Measurements from ENCODE around the gene CLASP2.

Gene CLASP2

GRCh38 chr3:33624756-33625155 lies 93.3 kb downstream of the CLASP2 start (continued):
- TF ChIP-seq, protein P1, sequence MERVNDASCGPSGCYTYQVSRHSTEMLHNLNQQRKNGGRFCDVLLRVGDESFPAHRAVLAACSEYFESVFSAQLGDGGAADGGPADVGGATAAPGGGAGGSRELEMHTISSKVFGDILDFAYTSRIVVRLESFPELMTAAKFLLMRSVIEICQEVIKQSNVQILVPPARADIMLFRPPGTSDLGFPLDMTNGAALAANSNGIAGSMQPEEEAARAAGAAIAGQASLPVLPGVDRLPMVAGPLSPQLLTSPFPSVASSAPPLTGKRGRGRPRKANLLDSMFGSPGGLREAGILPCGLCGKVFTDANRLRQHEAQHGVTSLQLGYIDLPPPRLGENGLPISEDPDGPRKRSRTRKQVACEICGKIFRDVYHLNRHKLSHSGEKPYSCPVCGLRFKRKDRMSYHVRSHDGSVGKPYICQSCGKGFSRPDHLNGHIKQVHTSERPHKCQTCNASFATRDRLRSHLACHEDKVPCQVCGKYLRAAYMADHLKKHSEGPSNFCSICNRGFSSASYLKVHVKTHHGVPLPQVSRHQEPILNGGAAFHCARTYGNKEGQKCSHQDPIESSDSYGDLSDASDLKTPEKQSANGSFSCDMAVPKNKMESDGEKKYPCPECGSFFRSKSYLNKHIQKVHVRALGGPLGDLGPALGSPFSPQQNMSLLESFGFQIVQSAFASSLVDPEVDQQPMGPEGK (CRISPR knock-in tag; IDR thresholded peaks at IDR 0.05; ENCODE audit: borderline replicate concordance), result no peak
- no peak for TF ChIP-seq GLIS3 (CRISPR knock-in tag; IDR thresholded peaks at IDR 0.05)
- TF ChIP-seq PPARA (CRISPR knock-in tag; IDR thresholded peaks at IDR 0.05; ENCODE audit: borderline replicate concordance), result no peak
- TF ChIP-seq CSDC2 (CRISPR knock-in tag; IDR thresholded peaks at IDR 0.05), result no peak
- TF ChIP-seq BACH2 (CRISPR knock-in tag; IDR thresholded peaks at IDR 0.05; ENCODE audit: borderline replicate concordance), result no peak
- TF ChIP-seq CREB5 (CRISPR knock-in tag; IDR thresholded peaks at IDR 0.05; ENCODE audit: low read depth), result no peak
- TF ChIP-seq RARB (CRISPR knock-in tag; IDR thresholded peaks at IDR 0.05), result no peak

GRCh38 chr3:33613041-33613440 lies 105.0 kb downstream of the CLASP2 start:
- TF ChIP-seq, protein P2, sequence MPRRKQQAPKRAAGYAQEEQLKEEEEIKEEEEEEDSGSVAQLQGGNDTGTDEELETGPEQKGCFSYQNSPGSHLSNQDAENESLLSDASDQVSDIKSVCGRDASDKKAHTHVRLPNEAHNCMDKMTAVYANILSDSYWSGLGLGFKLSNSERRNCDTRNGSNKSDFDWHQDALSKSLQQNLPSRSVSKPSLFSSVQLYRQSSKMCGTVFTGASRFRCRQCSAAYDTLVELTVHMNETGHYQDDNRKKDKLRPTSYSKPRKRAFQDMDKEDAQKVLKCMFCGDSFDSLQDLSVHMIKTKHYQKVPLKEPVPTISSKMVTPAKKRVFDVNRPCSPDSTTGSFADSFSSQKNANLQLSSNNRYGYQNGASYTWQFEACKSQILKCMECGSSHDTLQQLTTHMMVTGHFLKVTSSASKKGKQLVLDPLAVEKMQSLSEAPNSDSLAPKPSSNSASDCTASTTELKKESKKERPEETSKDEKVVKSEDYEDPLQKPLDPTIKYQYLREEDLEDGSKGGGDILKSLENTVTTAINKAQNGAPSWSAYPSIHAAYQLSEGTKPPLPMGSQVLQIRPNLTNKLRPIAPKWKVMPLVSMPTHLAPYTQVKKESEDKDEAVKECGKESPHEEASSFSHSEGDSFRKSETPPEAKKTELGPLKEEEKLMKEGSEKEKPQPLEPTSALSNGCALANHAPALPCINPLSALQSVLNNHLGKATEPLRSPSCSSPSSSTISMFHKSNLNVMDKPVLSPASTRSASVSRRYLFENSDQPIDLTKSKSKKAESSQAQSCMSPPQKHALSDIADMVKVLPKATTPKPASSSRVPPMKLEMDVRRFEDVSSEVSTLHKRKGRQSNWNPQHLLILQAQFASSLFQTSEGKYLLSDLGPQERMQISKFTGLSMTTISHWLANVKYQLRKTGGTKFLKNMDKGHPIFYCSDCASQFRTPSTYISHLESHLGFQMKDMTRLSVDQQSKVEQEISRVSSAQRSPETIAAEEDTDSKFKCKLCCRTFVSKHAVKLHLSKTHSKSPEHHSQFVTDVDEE (CRISPR knock-in tag; IDR thresholded peaks at IDR 0.05), result no peak
- TF ChIP-seq OSR1 (CRISPR knock-in tag; IDR thresholded peaks at IDR 0.05) (no peak), SNAI2 (CRISPR knock-in tag; IDR thresholded peaks at IDR 0.05) (no peak), TOX (CRISPR knock-in tag; IDR thresholded peaks at IDR 0.05; ENCODE audit: borderline replicate concordance) (no peak), CSDC2 (CRISPR knock-in tag; IDR thresholded peaks at IDR 0.05) (no peak), ZNF565 (CRISPR knock-in tag; conservative IDR thresholded peaks at IDR 0.05; ENCODE audit: low read depth) (no peak), ESRRG (CRISPR knock-in tag; IDR thresholded peaks at IDR 0.05) (no peak)
- ATAC-seq, result no peak

GRCh38 chr3:33612607-33613006 lies 105.4 kb downstream of the CLASP2 start:
- no peak for TF ChIP-seq CREB5 (CRISPR knock-in tag; IDR thresholded peaks at IDR 0.05; ENCODE audit: low read depth)
- no peak for TF ChIP-seq TOX (CRISPR knock-in tag; IDR thresholded peaks at IDR 0.05; ENCODE audit: borderline replicate concordance)
- TF ChIP-seq ESRRG (CRISPR knock-in tag; IDR thresholded peaks at IDR 0.05), result no peak

GRCh38 chr3:33602829-33603228 lies 115.2 kb downstream of the CLASP2 start:
- no peak for ATAC-seq
- TF ChIP-seq ZFP3 (CRISPR knock-in tag; IDR thresholded peaks at IDR 0.05) (no peak), ZNF565 (CRISPR knock-in tag; conservative IDR thresholded peaks at IDR 0.05; ENCODE audit: low read depth) (no peak), ESRRG (CRISPR knock-in tag; IDR thresholded peaks at IDR 0.05) (no peak), GLIS3 (CRISPR knock-in tag; IDR thresholded peaks at IDR 0.05) (no peak), ZFP30 (CRISPR knock-in tag; IDR thresholded peaks at IDR 0.05) (no peak), SNAI2 (CRISPR knock-in tag; IDR thresholded peaks at IDR 0.05) (no peak), ZNF70 (CRISPR knock-in tag; IDR thresholded peaks at IDR 0.05) (no peak), ZNF8 (CRISPR knock-in tag; IDR thresholded peaks at IDR 0.05) (no peak), ZC3H10 (CRISPR knock-in tag; IDR thresholded peaks at IDR 0.05) (no peak), PPARA (CRISPR knock-in tag; IDR thresholded peaks at IDR 0.05; ENCODE audit: borderline replicate concordance) (no peak), RARB (CRISPR knock-in tag; IDR thresholded peaks at IDR 0.05) (no peak), OSR1 (CRISPR knock-in tag; IDR thresholded peaks at IDR 0.05) (no peak), BACH2 (CRISPR knock-in tag; IDR thresholded peaks at IDR 0.05; ENCODE audit: borderline replicate concordance) (no peak), POU6F1 (CRISPR knock-in tag; IDR thresholded peaks at IDR 0.05; ENCODE audit: borderline replicate concordance, low read depth) (no peak), CREB5 (CRISPR knock-in tag; IDR thresholded peaks at IDR 0.05; ENCODE audit: low read depth) (no peak)
- TF ChIP-seq, protein P2 (CRISPR knock-in tag; IDR thresholded peaks at IDR 0.05), result no peak
- TF ChIP-seq, protein P3, sequence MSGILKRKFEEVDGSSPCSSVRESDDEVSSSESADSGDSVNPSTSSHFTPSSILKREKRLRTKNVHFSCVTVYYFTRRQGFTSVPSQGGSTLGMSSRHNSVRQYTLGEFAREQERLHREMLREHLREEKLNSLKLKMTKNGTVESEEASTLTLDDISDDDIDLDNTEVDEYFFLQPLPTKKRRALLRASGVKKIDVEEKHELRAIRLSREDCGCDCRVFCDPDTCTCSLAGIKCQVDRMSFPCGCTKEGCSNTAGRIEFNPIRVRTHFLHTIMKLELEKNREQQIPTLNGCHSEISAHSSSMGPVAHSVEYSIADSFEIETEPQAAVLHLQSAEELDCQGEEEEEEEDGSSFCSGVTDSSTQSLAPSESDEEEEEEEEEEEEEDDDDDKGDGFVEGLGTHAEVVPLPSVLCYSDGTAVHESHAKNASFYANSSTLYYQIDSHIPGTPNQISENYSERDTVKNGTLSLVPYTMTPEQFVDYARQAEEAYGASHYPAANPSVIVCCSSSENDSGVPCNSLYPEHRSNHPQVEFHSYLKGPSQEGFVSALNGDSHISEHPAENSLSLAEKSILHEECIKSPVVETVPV (CRISPR knock-in tag; IDR thresholded peaks at IDR 0.05), result no peak

More at GRCh38 chr3:33612607-33613006, 105.4 kb downstream of the CLASP2 start:
- no peak for ATAC-seq

Data from SK-N-SH treated with all-trans-retinoic acid at 6 μM for 48 hours (cell line).